Neuronal stem cell (in vitro differentiated cells): ENCODE results near the gene PTGIS.
A peak's percentile ranks its signal among the peaks of the same experiment; 100 is the strongest.

Experiments
- DNase-seq: peaks from one replicate; pipeline ENCODE4 v3.0.0-alpha.2; 2013; ENCODE audit warnings: low spot score
- H2AFZ ChIP-seq: one replicate; pipeline ENCODE4 v1.6.1; 2013; ENCODE audit warnings: mild to moderate bottlenecking, low read length, inconsistent platforms
- H2AK5ac ChIP-seq: 2 replicates; pipeline ENCODE4 v1.6.1; 2013; ENCODE audit warnings: low read depth, mild to moderate bottlenecking, inconsistent platforms, low read length, moderate library complexity, mixed read lengths
- H2BK120ac ChIP-seq: 2 replicates; pipeline ENCODE4 v1.6.1; 2013; ENCODE audit warnings: low read depth, mild to moderate bottlenecking, inconsistent platforms, low read length, moderate library complexity, mixed read lengths
- H2BK12ac ChIP-seq: one replicate; pipeline ENCODE4 v1.6.1; 2013; ENCODE audit warnings: low read length, inconsistent platforms
- H2BK15ac ChIP-seq: 2 replicates; pipeline ENCODE4 v1.6.1; 2013; ENCODE audit warnings: mild to moderate bottlenecking, low read length, inconsistent platforms, mixed read lengths
- H2BK5ac ChIP-seq: one replicate; pipeline ENCODE4 v1.6.1; 2013; ENCODE audit warnings: inconsistent platforms, mild to moderate bottlenecking, low read length, moderate library complexity
- H3K14ac ChIP-seq: one replicate; pipeline ENCODE4 v1.6.1; 2013; ENCODE audit warnings: low read length, inconsistent platforms
- H3K18ac ChIP-seq: 2 replicates; pipeline ENCODE4 v1.6.1; 2013; ENCODE audit warnings: low read length, inconsistent platforms
- H3K23ac ChIP-seq: 2 replicates; pipeline ENCODE4 v1.6.1; 2013; ENCODE audit warnings: low read depth, mild to moderate bottlenecking, mixed read lengths, low read length, inconsistent platforms; ENCODE audit not compliant: poor library complexity
- H3K27ac ChIP-seq: replicated peaks from 3 replicates; pipeline ENCODE4 v1.5.1; 2013; ENCODE audit warnings: low read length, inconsistent platforms
- H3K27me3 ChIP-seq, 3 experiments: 2 replicates each; pipeline ENCODE4 v1.6.1; 2013; ENCODE audit warnings: low read length in 3 of 3, mild to moderate bottlenecking in 2 of 3, inconsistent platforms in 1 of 3, low read depth in 1 of 3, mixed read lengths in 1 of 3, moderate library complexity in 1 of 3; ENCODE audit not compliant: control insufficient read depth in 3 of 3, insufficient read depth in 3 of 3
- H3K36me3 ChIP-seq, 2 donors: replicated peaks in 1 of 2; 2 replicates each; pipeline ENCODE4 v1.6.1; 2013; ENCODE audit warnings: low read length in 2 of 2; ENCODE audit not compliant: control insufficient read depth in 2 of 2, insufficient read depth in 2 of 2
- H3K4ac ChIP-seq: 2 replicates; pipeline ENCODE4 v1.6.1; 2013; ENCODE audit warnings: inconsistent platforms, mild to moderate bottlenecking, low read length, moderate library complexity
- H3K4me1 ChIP-seq, 2 donors: 1 replicate in 1 of 2; 2 replicates in 1 of 2; pipeline ENCODE4 v1.6.1; 2013; ENCODE audit warnings: low read length in 2 of 2, low read depth in 1 of 2; ENCODE audit not compliant: control insufficient read depth in 2 of 2, insufficient read depth in 1 of 2
- H3K4me2 ChIP-seq: one replicate; pipeline ENCODE4 v1.6.1; 2013; ENCODE audit warnings: mild to moderate bottlenecking, low read length, inconsistent platforms; ENCODE audit not compliant: insufficient read depth, poor library complexity, severe bottlenecking
- H3K4me3 ChIP-seq, 2 donors: 2 replicates each; pipeline ENCODE4 v1.5.1; 2013; ENCODE audit warnings: low read length in 2 of 2, mild to moderate bottlenecking in 2 of 2, inconsistent platforms in 1 of 2, moderate library complexity in 1 of 2
- H3K79me1 ChIP-seq: one replicate; pipeline ENCODE4 v1.6.1; 2013; ENCODE audit warnings: low read depth, mild to moderate bottlenecking, inconsistent platforms, low read length, moderate library complexity
- H3K9ac ChIP-seq: one replicate; pipeline ENCODE4 v1.6.1; 2013; ENCODE audit warnings: mild to moderate bottlenecking, low read depth, low read length, inconsistent platforms; ENCODE audit not compliant: poor library complexity
- H3K9me3 ChIP-seq, 2 donors: replicated peaks in 1 of 2; 2 replicates each; pipeline versions ENCODE3 to v1.6.1; 2013; ENCODE audit warnings: low read length in 2 of 2, mild to moderate bottlenecking in 2 of 2, inconsistent platforms in 1 of 2, low read depth in 1 of 2, mixed read lengths in 1 of 2, moderate library complexity in 1 of 2; ENCODE audit not compliant: control insufficient read depth in 2 of 2, insufficient read depth in 1 of 2
- H4K8ac ChIP-seq: one replicate; pipeline ENCODE4 v1.6.1; 2013; ENCODE audit warnings: low read depth, mild to moderate bottlenecking, inconsistent platforms, low read length, moderate library complexity
- H4K91ac ChIP-seq: one replicate; pipeline ENCODE4 v1.6.1; 2013; ENCODE audit warnings: low read length, low read depth, mild to moderate bottlenecking, inconsistent platforms; ENCODE audit not compliant: poor library complexity
- WGBS, 2 donors: extraction: QIAGEN DNeasy Blood & Tissue Kit; methylation state at CpG; one replicate each; pipeline ENCODE4 v1.1.7; 2013; ENCODE audit warnings: missing lambda C conversion rate in 2 of 2, mixed read lengths in 1 of 2; ENCODE audit not compliant: insufficient read length in 2 of 2, insufficient replicate concordance in 1 of 2; ENCODE audit errors: extremely low coverage in 2 of 2; 5-methylcytosine and 5-hydroxymethylcytosine counted together

The PTGIS gene

DNA sequence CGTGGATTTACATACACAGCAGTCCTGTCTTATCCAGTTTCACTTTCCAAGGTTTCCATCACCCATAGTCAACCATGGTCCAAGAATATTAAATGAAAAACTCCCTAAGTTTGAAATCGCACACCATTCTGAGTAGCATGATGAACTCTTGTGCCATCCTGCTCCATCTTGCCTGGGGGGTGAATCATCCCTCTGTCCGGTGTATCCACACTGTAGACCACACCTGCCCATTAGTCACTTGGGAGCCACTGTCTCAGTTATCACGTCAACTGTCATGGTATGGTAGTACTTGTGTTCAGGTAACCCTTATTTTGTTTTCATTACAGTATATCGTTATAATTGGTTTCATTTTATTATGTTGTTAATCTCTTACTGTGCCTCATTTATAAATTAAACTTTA lies 38.5 kb downstream of the PTGIS start:
- H3K27ac ChIP-seq, result no peak overlapping the region
- H2BK12ac ChIP-seq, result no peak overlapping the region
- H2BK120ac ChIP-seq, result no peak overlapping the region
- no peak overlapping the region for H3K9ac ChIP-seq
- H3K4me1 ChIP-seq, result no peaks in the 10 kb centered on the region
- H3K14ac ChIP-seq, result no peak overlapping the region
- H4K91ac ChIP-seq, result no peak overlapping the region
- H3K4me2 ChIP-seq, result no peak overlapping the region
- no peak overlapping the region for H3K18ac ChIP-seq
- no peak overlapping the region for H2BK15ac ChIP-seq
- no peak overlapping the region for H3K23ac ChIP-seq
- H2AFZ ChIP-seq, result no peak overlapping the region
- no peaks in the 10 kb centered on the region for H3K27me3 ChIP-seq
- no peak overlapping the region for H3K4ac ChIP-seq
- no peak overlapping the region for H3K4me3 ChIP-seq
- no peak overlapping the region for H2BK5ac ChIP-seq
- peaks cover 0 to 3% of the 10 kb centered on the region in 2 donors for H3K9me3 ChIP-seq
- WGBS, 2 donors, result no CpG with 5 or more reads among the region's 5 CpGs
- peaks cover 0 to 9% of the 10 kb centered on the region in 2 donors for H3K36me3 ChIP-seq
- no peaks in the 10 kb centered on the region for H3K79me1 ChIP-seq
- DNase-seq, result no peak
- no peak overlapping the region for H4K8ac ChIP-seq
- H2AK5ac ChIP-seq, result no peak overlapping the region

DNA sequence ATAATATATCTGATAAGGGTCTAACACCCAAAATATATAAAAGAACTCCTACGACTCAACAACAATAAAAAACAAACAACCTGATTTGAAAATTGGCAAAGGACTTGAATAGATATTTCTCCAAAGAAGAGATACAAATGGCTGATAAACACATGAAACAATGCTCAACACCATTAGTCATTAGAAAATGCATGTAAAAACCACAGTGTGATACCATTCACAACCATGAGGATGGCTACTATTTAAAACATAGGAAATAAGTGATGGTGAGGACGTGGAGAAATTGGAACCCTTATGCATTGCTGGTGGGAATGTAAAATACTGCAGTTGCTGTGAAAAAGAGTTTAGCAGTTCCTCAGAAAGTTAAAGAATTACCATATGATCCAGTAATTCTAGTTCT lies 41.4 kb downstream of the PTGIS start:
- DNase-seq, result no peak
- H2AFZ ChIP-seq, result no peak overlapping the region
- no peak overlapping the region for H3K23ac ChIP-seq
- H3K4me2 ChIP-seq, result no peak overlapping the region
- H2BK15ac ChIP-seq, result no peak overlapping the region
- H3K4ac ChIP-seq, result no peak overlapping the region
- H3K79me1 ChIP-seq, result no peaks in the 10 kb centered on the region
- no peak overlapping the region for H3K9ac ChIP-seq
- no peak overlapping the region for H3K27ac ChIP-seq
- no peak overlapping the region for H4K91ac ChIP-seq
- WGBS, 2 donors, result no CpG with 5 or more reads among the region's 2 CpGs
- no peak overlapping the region for H2BK5ac ChIP-seq
- no peak overlapping the region for H2BK12ac ChIP-seq
- no peaks in the 10 kb centered on the region for H3K27me3 ChIP-seq
- H3K36me3 ChIP-seq, result peaks cover 0 to 18% of the 10 kb centered on the region in 2 donors
- H2BK120ac ChIP-seq, result no peak overlapping the region
- no peak overlapping the region for H3K14ac ChIP-seq
- no peak overlapping the region for H3K18ac ChIP-seq
- H3K9me3 ChIP-seq, result peaks cover 0 to 7% of the 10 kb centered on the region in 2 donors
- no peak overlapping the region for H3K4me3 ChIP-seq
- no peaks in the 10 kb centered on the region for H3K4me1 ChIP-seq
- no peak overlapping the region for H2AK5ac ChIP-seq
- no peak overlapping the region for H4K8ac ChIP-seq

DNA sequence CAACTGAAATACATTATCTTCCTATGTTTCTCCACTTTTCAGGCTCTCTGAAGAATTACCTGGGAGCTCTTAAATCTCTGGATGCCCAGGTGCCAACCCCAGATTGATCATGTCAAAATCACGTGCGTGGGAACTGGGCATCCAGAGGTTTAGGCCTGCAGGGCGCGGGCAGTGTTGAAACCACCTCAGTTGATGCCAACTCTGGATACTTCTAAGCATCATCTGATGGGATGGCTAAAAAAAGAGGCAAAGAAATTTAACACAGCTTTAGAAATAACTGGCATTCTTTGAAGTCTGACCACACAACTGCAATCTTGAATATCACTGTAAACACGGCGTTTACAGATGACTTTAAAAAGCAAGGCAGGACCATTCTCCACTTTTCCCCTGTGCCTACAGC lies 41.9 kb downstream of the PTGIS start:
- no peak for DNase-seq
- Histone ChIP-seq H2BK15ac (no peak overlapping the region), H2BK120ac (no peak overlapping the region), H3K23ac (no peak overlapping the region), H3K27ac (no peak overlapping the region), H2AK5ac (no peak overlapping the region), H3K36me3 (peaks cover 0 to 20% of the 10 kb centered on the region in 2 donors), H3K27me3 (no peaks in the 10 kb centered on the region), H3K4ac (no peak overlapping the region), H4K91ac (no peak overlapping the region), H2AFZ (no peak overlapping the region), H3K18ac (no peak overlapping the region), H3K79me1 (no peaks in the 10 kb centered on the region), H3K14ac (no peak overlapping the region), H2BK5ac (no peak overlapping the region), H3K4me2 (no peak overlapping the region), H3K9ac (no peak overlapping the region), H3K9me3 (peaks cover 0 to 7% of the 10 kb centered on the region in 2 donors), H3K4me1 (no peaks in the 10 kb centered on the region), H3K4me3 (no peak overlapping the region), H4K8ac (no peak overlapping the region), H2BK12ac (no peak overlapping the region)
- no CpG with 5 or more reads among the region's 6 CpGs for WGBS, 2 donors

DNA sequence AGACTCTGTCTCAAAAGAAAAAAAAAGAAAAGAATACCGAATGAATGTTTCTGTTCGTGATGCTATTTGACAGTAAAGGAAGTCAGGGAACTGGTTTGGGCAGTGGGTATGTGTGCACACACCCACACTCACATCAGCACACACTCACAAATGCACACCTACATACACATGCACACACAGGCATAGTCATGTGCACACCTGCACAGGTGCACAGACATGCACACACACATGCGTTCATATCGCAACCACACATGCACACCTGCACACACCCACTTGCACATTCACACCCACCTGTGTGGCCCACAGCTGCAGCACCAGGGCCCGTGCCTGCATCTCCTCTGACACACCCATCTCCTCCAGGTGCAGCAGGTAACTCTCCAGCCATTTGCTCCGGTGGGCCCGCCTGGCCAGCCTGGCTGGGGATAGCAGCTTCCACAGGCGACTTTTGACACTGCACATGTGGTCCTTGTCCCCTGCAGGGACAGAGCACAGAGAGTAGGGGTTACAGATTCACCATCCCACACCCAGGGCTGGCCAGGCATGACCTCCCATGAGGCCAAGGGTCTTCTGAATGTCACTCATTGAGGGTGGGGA lies 44.1 kb downstream of the PTGIS start:
- no peak overlapping the region for H3K4me2 ChIP-seq
- no peak overlapping the region for H2AFZ ChIP-seq
- H3K18ac ChIP-seq, result peak overlapping the region; percentile 27

More for the DNA sequence above, 44.1 kb downstream of the PTGIS start:
- Histone ChIP-seq H2AK5ac (no peak overlapping the region), H3K36me3 (peaks cover 0 to 19% of the 10 kb centered on the region in 2 donors), H3K27ac (no peak overlapping the region), H3K9ac (no peak overlapping the region), H3K4me3 (peak overlapping the region in 1 of 2 donors; percentile 55), H3K23ac (no peak overlapping the region), H2BK120ac (peak overlapping the region; percentile 89), H3K9me3 (peaks cover 0 to 7% of the 10 kb centered on the region in 2 donors), H4K8ac (no peak overlapping the region), H2BK12ac (no peak overlapping the region), H3K14ac (peak overlapping the region; percentile 84), H3K79me1 (no peaks in the 10 kb centered on the region), H3K4me1 (no peaks in the 10 kb centered on the region), H4K91ac (no peak overlapping the region), H2BK15ac (no peak overlapping the region), H3K4ac (peak overlapping the region; percentile 29), H3K27me3 (no peaks in the 10 kb centered on the region), H2BK5ac (peak overlapping the region; percentile 85)
- no peak for DNase-seq
- WGBS, 2 donors, result no CpG with 5 or more reads among the region's 8 CpGs
